Mesendoderm (in vitro differentiated cells): ENCODE data around the gene OSBPL3.
A peak's percentile ranks its signal among the peaks of the same experiment; 100 is the strongest.
"Not testable (repeated sequence)": the region's sequence is repeated elsewhere in the genome, so short reads cannot be mapped to it uniquely, and the experiment has no call there.

Source experiments
- DNase-seq: peaks from one replicate; pipeline ENCODE4 v3.0.0; 2013
- H2AK5ac ChIP-seq: 2 replicates; pipeline ENCODE4 v1.6.1; 2013; ENCODE audit warnings: low read length, inconsistent platforms
- H2BK120ac ChIP-seq: 2 replicates; pipeline ENCODE4 v1.6.1; 2013; ENCODE audit warnings: low read depth, mild to moderate bottlenecking, low read length, moderate library complexity, mixed read lengths
- H2BK15ac ChIP-seq: replicated peaks from 2 replicates; pipeline ENCODE4 v1.6.1; 2013; ENCODE audit warnings: low read depth, mild to moderate bottlenecking, moderate library complexity
- H2BK5ac ChIP-seq: 2 replicates; pipeline ENCODE4 v1.6.1; 2013; ENCODE audit warnings: low read length, inconsistent platforms
- H3K18ac ChIP-seq: 2 replicates; pipeline ENCODE4 v1.6.1; 2013; ENCODE audit warnings: mild to moderate bottlenecking, low read length, mixed read lengths
- H3K23ac ChIP-seq: one replicate; pipeline ENCODE4 v1.6.1; 2013; ENCODE audit warnings: low read length
- H3K27ac ChIP-seq: 2 replicates; pipeline ENCODE4 v1.5.1; 2013; ENCODE audit warnings: low read depth, mild to moderate bottlenecking, inconsistent platforms, low read length, moderate library complexity
- H3K27me3 ChIP-seq: 2 replicates; pipeline ENCODE4 v1.6.1; 2013; ENCODE audit warnings: low read length, control low read depth, mild to moderate bottlenecking, inconsistent platforms; ENCODE audit not compliant: insufficient read depth, poor library complexity
- H3K36me3 ChIP-seq: 2 replicates; pipeline ENCODE4 v1.6.1; 2013; ENCODE audit warnings: low read length, inconsistent platforms; ENCODE audit not compliant: control insufficient read depth, insufficient read depth
- H3K4ac ChIP-seq: one replicate; pipeline ENCODE4 v1.6.1; 2013; ENCODE audit warnings: low read depth, mild to moderate bottlenecking, low read length, moderate library complexity
- H3K4me1 ChIP-seq: 2 replicates; pipeline ENCODE4 v1.6.1; 2013; ENCODE audit warnings: low read depth, low read length, inconsistent platforms; ENCODE audit not compliant: control insufficient read depth
- H3K4me2 ChIP-seq: 2 replicates; pipeline ENCODE4 v1.6.1; 2013; ENCODE audit warnings: low read length
- H3K4me3 ChIP-seq: 2 replicates; pipeline ENCODE4 v1.5.1; 2013; ENCODE audit warnings: mild to moderate bottlenecking, low read length
- H3K56ac ChIP-seq: one replicate; pipeline ENCODE4 v1.6.1; 2013; ENCODE audit warnings: low read length
- H3K79me1 ChIP-seq: 2 replicates; pipeline ENCODE4 v1.6.1; 2013; ENCODE audit warnings: low read length, inconsistent platforms
- H3K79me2 ChIP-seq: 2 replicates; pipeline ENCODE4 v1.6.1; 2013; ENCODE audit warnings: mild to moderate bottlenecking, low read length; ENCODE audit not compliant: control insufficient read depth, insufficient read depth
- H3K9ac ChIP-seq: 2 replicates; pipeline ENCODE4 v1.6.1; 2013; ENCODE audit warnings: low read length, inconsistent platforms
- H4K5ac ChIP-seq: one replicate; pipeline ENCODE4 v1.6.1; 2013; ENCODE audit warnings: low read length
- H4K8ac ChIP-seq: one replicate; pipeline ENCODE4 v1.6.1; 2013; ENCODE audit warnings: low read depth, mild to moderate bottlenecking, control low read depth, low read length, moderate library complexity
- WGBS: extraction: QIAGEN DNeasy Blood & Tissue Kit; methylation state at CpG from one replicate; pipeline ENCODE4 v1.1.7; 2013; ENCODE audit warnings: low lambda C conversion rate, missing lambda C conversion rate; ENCODE audit not compliant: insufficient coverage; ENCODE audit errors: extremely low coverage; 5-methylcytosine and 5-hydroxymethylcytosine counted together

OSBPL3 gene

DNA sequence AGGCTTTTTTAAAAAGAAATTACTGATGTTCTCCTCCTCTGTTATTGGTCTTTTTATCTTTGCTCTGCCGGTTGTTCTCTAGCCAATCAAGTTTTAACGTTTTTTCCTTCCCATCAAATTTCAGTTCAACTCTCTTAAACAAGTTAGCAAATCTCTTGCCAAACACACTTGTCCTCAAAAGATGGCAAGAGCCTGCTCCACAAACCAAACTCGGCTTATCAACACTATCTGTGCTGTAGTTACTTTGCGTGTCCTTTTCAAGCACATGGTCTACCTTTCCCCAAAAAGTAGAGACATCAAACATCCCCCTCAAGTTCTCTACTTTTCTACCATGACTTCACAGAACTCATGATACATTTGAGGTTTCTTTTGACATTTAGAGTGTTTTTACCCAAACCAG lies 71.3 kb downstream of the OSBPL3 start:
- Histone ChIP-seq H3K4me1 (peaks cover 14% of the 10 kb centered on the region), H3K27ac (no peak overlapping the region), H3K4ac (no peak overlapping the region), H4K5ac (no peak overlapping the region), H2BK5ac (no peak overlapping the region), H3K4me2 (no peak overlapping the region), H3K23ac (no peak overlapping the region), H3K4me3 (no peak overlapping the region), H4K8ac (no peak overlapping the region), H3K18ac (no peak overlapping the region), H3K56ac (no peak overlapping the region), H3K36me3 (no peaks in the 10 kb centered on the region), H2BK15ac (no peak overlapping the region), H2BK120ac (no peak overlapping the region), H3K79me1 (peaks cover 5% of the 10 kb centered on the region), H2AK5ac (no peak overlapping the region), H3K79me2 (no peaks in the 10 kb centered on the region), H3K9ac (no peak overlapping the region), H3K27me3 (no peaks in the 10 kb centered on the region)
- DNase-seq, result no peak
- no CpG with 5 or more reads among the region's 4 CpGs for WGBS

GRCh38 chr7:24908166-24908565 lies 71.8 kb downstream of the OSBPL3 start:
- no peak for DNase-seq
- WGBS, result no CpG with 5 or more reads among the region's 3 CpGs
- Histone ChIP-seq H3K4ac (no peak overlapping the region), H3K4me2 (no peak overlapping the region), H2BK15ac (no peak overlapping the region), H3K4me3 (no peak overlapping the region), H2AK5ac (no peak overlapping the region), H3K27ac (no peak overlapping the region), H3K23ac (no peak overlapping the region), H2BK120ac (no peak overlapping the region), H3K79me2 (no peaks in the 10 kb centered on the region), H3K79me1 (peaks cover 5% of the 10 kb centered on the region), H3K4me1 (peaks cover 13% of the 10 kb centered on the region), H3K27me3 (no peaks in the 10 kb centered on the region), H4K8ac (no peak overlapping the region), H3K18ac (no peak overlapping the region), H4K5ac (no peak overlapping the region), H3K36me3 (no peaks in the 10 kb centered on the region), H3K9ac (no peak overlapping the region), H2BK5ac (no peak overlapping the region), H3K56ac (no peak overlapping the region)

- Histone ChIP-seq H4K5ac (no peak overlapping the region), H2BK15ac (no peak overlapping the region), H3K27me3 (no peaks in the 10 kb centered on the region), H2BK5ac (no peak overlapping the region), H3K79me1 (peaks cover 2% of the 10 kb centered on the region), H3K27ac (no peak overlapping the region), H3K36me3 (no peaks in the 10 kb centered on the region), H3K9ac (no peak overlapping the region), H3K4ac (no peak overlapping the region), H2AK5ac (peak overlapping the region; percentile 50), H3K23ac (peak overlapping the region; percentile 15), H2BK120ac (no peak overlapping the region), H3K18ac (no peak overlapping the region), H3K79me2 (no peaks in the 10 kb centered on the region), H3K4me2 (no peak overlapping the region), H3K4me1 (peaks cover 6% of the 10 kb centered on the region), H4K8ac (no peak overlapping the region), H3K4me3 (no peak overlapping the region), H3K56ac (no peak overlapping the region)
- WGBS, result no CpG with 5 or more reads among the region's 7 CpGs
- no peak for DNase-seq
Measured at GRCh38 chr7:24907311-24907886, 72.6 kb downstream of the OSBPL3 start.

GRCh38 chr7:24905996-24906770 lies 73.8 kb downstream of the OSBPL3 start:
- Histone ChIP-seq H3K27me3 (no peaks in the 10 kb centered on the region), H3K23ac (no peak overlapping the region), H3K4ac (no peak overlapping the region), H3K79me1 (peaks cover 2% of the 10 kb centered on the region), H3K4me1 (peaks cover 4% of the 10 kb centered on the region), H3K79me2 (no peaks in the 10 kb centered on the region), H2BK120ac (no peak overlapping the region), H3K56ac (no peak overlapping the region), H4K8ac (no peak overlapping the region), H2AK5ac (no peak overlapping the region), H3K36me3 (no peaks in the 10 kb centered on the region), H2BK15ac (no peak overlapping the region), H3K18ac (no peak overlapping the region), H3K9ac (no peak overlapping the region), H3K4me3 (no peak overlapping the region), H2BK5ac (no peak overlapping the region), H3K4me2 (no peak overlapping the region), H3K27ac (no peak overlapping the region), H4K5ac (no peak overlapping the region)
- peak; percentile 42 for DNase-seq
- no CpG with 5 or more reads among the region's 4 CpGs for WGBS

GRCh38 chr7:24903992-24904391 lies 76.0 kb downstream of the OSBPL3 start:
- not testable (repeated sequence) for H2BK5ac ChIP-seq, H3K23ac ChIP-seq, H3K27ac ChIP-seq, H3K4ac ChIP-seq, H3K4me1 ChIP-seq, H3K56ac ChIP-seq, H2BK15ac ChIP-seq, H3K9ac ChIP-seq, H4K8ac ChIP-seq, H4K5ac ChIP-seq, H2BK120ac ChIP-seq, H2AK5ac ChIP-seq, H3K36me3 ChIP-seq, H3K79me1 ChIP-seq, H3K4me2 ChIP-seq, H3K18ac ChIP-seq, H3K4me3 ChIP-seq, DNase-seq, H3K79me2 ChIP-seq, H3K27me3 ChIP-seq
- WGBS, result no CpG with 5 or more reads among the region's 4 CpGs
